Skeletal muscle tissue (tissue), 4 donors: ENCODE results near the gene MYO7B. TPM values are rescaled to one million over a fixed set of nuclear protein-coding genes. Genes with fewer than 3 reads are reported as not detected.

Source experiments
- H3K27ac ChIP-seq: one replicate; pipeline ENCODE4 v1.7.0; 2013; ENCODE audit warnings: mild to moderate bottlenecking, low read depth, low read length, inconsistent platforms
- H3K27me3 ChIP-seq, 3 donors: one replicate each; pipeline ENCODE4 v1.7.0; 2013; ENCODE audit warnings: low read length in 3 of 3; ENCODE audit not compliant: control insufficient read depth in 3 of 3, insufficient read depth in 3 of 3
- H3K36me3 ChIP-seq, 3 donors: one replicate each; pipeline ENCODE4 v1.7.0; 2013; ENCODE audit warnings: low read length in 3 of 3; ENCODE audit not compliant: control insufficient read depth in 3 of 3, insufficient read depth in 3 of 3
- H3K4me1 ChIP-seq, 3 donors: one replicate each; pipeline ENCODE4 v1.7.0; 2013; ENCODE audit warnings: low read length in 3 of 3, mild to moderate bottlenecking in 3 of 3; ENCODE audit not compliant: control insufficient read depth in 3 of 3, insufficient read depth in 3 of 3
- H3K4me3 ChIP-seq, 3 donors: one replicate each; pipeline ENCODE4 v1.7.0; 2013; ENCODE audit warnings: low read length in 3 of 3
- H3K9ac ChIP-seq, 3 donors: one replicate each; pipeline ENCODE4 v1.7.0; 2013; ENCODE audit warnings: low read length in 3 of 3, mild to moderate bottlenecking in 3 of 3, moderate library complexity in 2 of 3, low read depth in 1 of 3
- H3K9me3 ChIP-seq, 3 donors: one replicate each; pipeline ENCODE4 v1.7.0; 2013; ENCODE audit warnings: low read length in 3 of 3; ENCODE audit not compliant: control insufficient read depth in 3 of 3
- total RNA-seq: library from RNA; depleted of rRNA; stranded (reverse); fragments of >200 nt; gene quantifications from one replicate; pipeline ENCODE4 v1.2.3, GENCODE V29; 2014
- donor health status: Osteomylitis.

The MYO7B gene
- total RNA-seq, 1 donor from 2014 or later = 1.0 TPM

GRCh38 chr2:127651381-127651809 lies 115.9 kb downstream of the MYO7B start:
- Histone ChIP-seq H3K9ac (peak overlapping the region in 1 of 3 donors; percentile 33), H3K4me1 (peaks cover 36 to 78% (median 43%) of the 10 kb centered on the region in 3 donors), H3K27me3 (no peaks in the 10 kb centered on the region), H3K4me3 (no peak overlapping the region), H3K27ac (no peak overlapping the region), H3K9me3 (no peaks in the 10 kb centered on the region), H3K36me3 (peaks cover 0 to 9% (median 3%) of the 10 kb centered on the region in 3 donors)

GRCh38 chr2:127651971-127652550 lies 116.6 kb downstream of the MYO7B start:
- H3K36me3 ChIP-seq = peaks cover 0 to 9% (median 3%) of the 10 kb centered on the region in 3 donors
- H3K9ac ChIP-seq = peak overlapping the region in 1 of 3 donors; percentile 33
- H3K27me3 ChIP-seq = no peaks in the 10 kb centered on the region
- peaks cover 31 to 77% (median 41%) of the 10 kb centered on the region in 3 donors for H3K4me1 ChIP-seq
- no peak overlapping the region for H3K27ac ChIP-seq
- H3K9me3 ChIP-seq = no peaks in the 10 kb centered on the region
- no peak overlapping the region for H3K4me3 ChIP-seq

- peaks cover 24 to 77% (median 34%) of the 10 kb centered on the region in 3 donors for H3K4me1 ChIP-seq
- H3K9me3 ChIP-seq = no peaks in the 10 kb centered on the region
- H3K4me3 ChIP-seq = no peak overlapping the region
- H3K9ac ChIP-seq = peak overlapping the region in 1 of 3 donors; percentile 8
- H3K27me3 ChIP-seq = no peaks in the 10 kb centered on the region
- H3K36me3 ChIP-seq = peaks cover 0 to 9% (median 3%) of the 10 kb centered on the region in 3 donors
- peak overlapping the region; percentile 20 for H3K27ac ChIP-seq
Observed at GRCh38 chr2:127652786-127653357, 117.4 kb downstream of the MYO7B start.

GRCh38 chr2:127653421-127654083 lies 118.1 kb downstream of the MYO7B start:
- Histone ChIP-seq H3K4me1 (peaks cover 23 to 76% (median 35%) of the 10 kb centered on the region in 3 donors), H3K27ac (no peak overlapping the region)

GRCh38 chr2:127654084-127654837 lies 118.8 kb downstream of the MYO7B start:
- H3K4me3 ChIP-seq = no peak overlapping the region
- no peaks in the 10 kb centered on the region for H3K27me3 ChIP-seq
- no peak overlapping the region for H3K27ac ChIP-seq
- peaks cover 0 to 9% (median 3%) of the 10 kb centered on the region in 3 donors for H3K36me3 ChIP-seq
- no peaks in the 10 kb centered on the region for H3K9me3 ChIP-seq
- peaks cover 27 to 80% (median 38%) of the 10 kb centered on the region in 3 donors for H3K4me1 ChIP-seq
- no peak overlapping the region for H3K9ac ChIP-seq

More at GRCh38 chr2:127653421-127654083, 118.1 kb downstream of the MYO7B start:
- no peak overlapping the region for H3K9ac ChIP-seq
- H3K36me3 ChIP-seq = peaks cover 0 to 9% (median 3%) of the 10 kb centered on the region in 3 donors
- no peaks in the 10 kb centered on the region for H3K27me3 ChIP-seq
- no peak overlapping the region for H3K4me3 ChIP-seq
- no peaks in the 10 kb centered on the region for H3K9me3 ChIP-seq

- peaks cover 28 to 77% (median 36%) of the 10 kb centered on the region in 3 donors for H3K4me1 ChIP-seq
- peaks cover 0 to 9% (median 3%) of the 10 kb centered on the region in 3 donors for H3K36me3 ChIP-seq
- no peak overlapping the region for H3K27ac ChIP-seq
- H3K27me3 ChIP-seq = no peaks in the 10 kb centered on the region
- H3K9ac ChIP-seq = no peak overlapping the region
- no peaks in the 10 kb centered on the region for H3K9me3 ChIP-seq
- no peak overlapping the region for H3K4me3 ChIP-seq
Observed at GRCh38 chr2:127654838-127655175, 119.3 kb downstream of the MYO7B start.

GRCh38 chr2:127655209-127656073 lies 120.0 kb downstream of the MYO7B start:
- Histone ChIP-seq H3K4me1 (peaks cover 28 to 72% (median 37%) of the 10 kb centered on the region in 3 donors), H3K27me3 (no peaks in the 10 kb centered on the region), H3K9ac (peak overlapping the region in 1 of 3 donors; percentile 40), H3K4me3 (no peak overlapping the region), H3K9me3 (no peaks in the 10 kb centered on the region), H3K36me3 (peaks cover 0 to 11% (median 3%) of the 10 kb centered on the region in 3 donors), H3K27ac (no peak overlapping the region)

GRCh38 chr2:127656569-127657231 lies 121.2 kb downstream of the MYO7B start:
- no peak overlapping the region for H3K9ac ChIP-seq
- H3K27me3 ChIP-seq = no peaks in the 10 kb centered on the region
- H3K4me3 ChIP-seq = no peak overlapping the region
- H3K36me3 ChIP-seq = peaks cover 0 to 11% (median 3%) of the 10 kb centered on the region in 3 donors
- H3K9me3 ChIP-seq = no peaks in the 10 kb centered on the region
- H3K4me1 ChIP-seq = peaks cover 36 to 71% (median 47%) of the 10 kb centered on the region in 3 donors
- no peak overlapping the region for H3K27ac ChIP-seq

- H3K9ac ChIP-seq = no peak overlapping the region
- no peak overlapping the region for H3K27ac ChIP-seq
- H3K4me1 ChIP-seq = peaks cover 37 to 73% (median 47%) of the 10 kb centered on the region in 3 donors
- no peak overlapping the region for H3K4me3 ChIP-seq
- no peaks in the 10 kb centered on the region for H3K9me3 ChIP-seq
- H3K36me3 ChIP-seq = peaks cover 0 to 11% (median 3%) of the 10 kb centered on the region in 3 donors
- peaks cover 0 to 4% (median 0%) of the 10 kb centered on the region in 3 donors for H3K27me3 ChIP-seq
Observed at GRCh38 chr2:127657232-127657595, 121.7 kb downstream of the MYO7B start.
